HepG2 (cell line): ENCODE results near the gene SPAG7. TPM values are rescaled to one million over a fixed set of nuclear protein-coding genes. Genes with fewer than 3 reads are reported as not detected.

Source experiments
- FOXO1 ChIP-seq: sonication (generic); formaldehyde crosslinking; IDR thresholded peaks from 2 replicates; pipeline ENCODE4 v1.4.0; 2020; ENCODE audit warnings: missing genetic modification reagents
- HHEX ChIP-seq: IDR thresholded peaks from 2 replicates; pipeline ENCODE4 v1.6.1; 2016; ENCODE audit warnings: control low read depth
- KDM2A ChIP-seq: sonication (generic); formaldehyde crosslinking; IDR thresholded peaks from 2 replicates; pipeline ENCODE4 v1.4.0; 2020; ENCODE audit warnings: low read depth, missing genetic modification reagents, borderline replicate concordance
- KLF6 ChIP-seq: IDR thresholded peaks from 2 replicates; pipeline ENCODE4 v1.8.0; 2016; ENCODE audit warnings: missing biosample characterization, missing genetic modification reagents
- MLLT10 ChIP-seq: sonication (generic); formaldehyde crosslinking; IDR thresholded peaks from 2 replicates; pipeline ENCODE4 v1.4.0; 2020; ENCODE audit warnings: missing genetic modification reagents
- MLX ChIP-seq: IDR thresholded peaks from 2 replicates; pipeline ENCODE4 v1.6.1; 2016
- MLXIP ChIP-seq: sonication (generic); formaldehyde crosslinking; IDR thresholded peaks from 2 replicates; pipeline ENCODE4 v1.9.0; 2021; ENCODE audit warnings: missing genetic modification reagents, borderline replicate concordance
- NONO ChIP-seq, 2 experiments: fragments of 450-650 bp in 1 of 2; sonication (generic) in 1 of 2; formaldehyde crosslinking in 1 of 2; IDR thresholded peaks in 1 of 2; conservative IDR thresholded peaks in 1 of 2; 2 replicates each; pipeline versions ENCODE4 v1.6.1 to v1.8.0; 2017 to 2022; ENCODE audit warnings: mild to moderate bottlenecking in 1 of 2, missing genetic modification reagents in 1 of 2, moderate library complexity in 1 of 2
- PPARG ChIP-seq: conservative IDR thresholded peaks from 2 replicates; pipeline ENCODE4 v1.6.1; 2016; ENCODE audit warnings: missing biosample characterization, missing genetic modification reagents
- ZNF224 ChIP-seq: sonication (generic); formaldehyde crosslinking; IDR thresholded peaks from 2 replicates; pipeline ENCODE4 v1.5.0; 2020; ENCODE audit warnings: mild to moderate bottlenecking, missing genetic modification reagents
- ZNF281 ChIP-seq: sonication (generic); formaldehyde crosslinking; IDR thresholded peaks from 2 replicates; pipeline ENCODE4 v1.4.0; 2020; ENCODE audit warnings: missing genetic modification reagents, borderline replicate concordance
- ZNF605 ChIP-seq: sonication (generic); formaldehyde crosslinking; IDR thresholded peaks from 2 replicates; pipeline ENCODE4 v1.8.0; 2022; ENCODE audit warnings: mild to moderate bottlenecking, missing genetic modification reagents
- ZNF609 ChIP-seq: sonication (generic); formaldehyde crosslinking; IDR thresholded peaks from 2 replicates; pipeline ENCODE4 v1.4.0; 2020; ENCODE audit warnings: mild to moderate bottlenecking, missing genetic modification reagents, borderline replicate concordance
- ZNF674 ChIP-seq: sonication (generic); formaldehyde crosslinking; IDR thresholded peaks from 2 replicates; pipeline ENCODE4 v1.5.0; 2020; ENCODE audit warnings: low read depth, mild to moderate bottlenecking, missing genetic modification reagents
- ZNF839 ChIP-seq: sonication (generic); formaldehyde crosslinking; IDR thresholded peaks from 2 replicates; pipeline ENCODE4 v1.4.0; 2020; ENCODE audit warnings: missing genetic modification reagents, mild to moderate bottlenecking, borderline replicate concordance
- ZSCAN31 ChIP-seq: sonication (generic); formaldehyde crosslinking; IDR thresholded peaks from 2 replicates; pipeline ENCODE4 v1.5.0; 2020; ENCODE audit warnings: low read depth, mild to moderate bottlenecking, missing genetic modification reagents
- polyA plus RNA-seq, 8 experiments: library from polyadenylated mRNA; depleted of rRNA in 3 of 8; stranded (reverse) in 7 of 8; unstranded in 1 of 8; fragments of >200 nt; fragmentation: Illumina TruSeq in 4 of 8; extraction: Trizol in 4 of 8; gene quantifications; 2 replicates each; pipeline versions ENCODE4 v1.2.1 to v1.2.3, GENCODE V29; 2011 to 2016; ENCODE audit warnings: low read depth in 4 of 8, missing spikeins in 1 of 8, mixed read lengths in 1 of 8; ENCODE audit not compliant: insufficient read depth in 1 of 8
- total RNA-seq, 5 experiments: library from RNA; depleted of rRNA; stranded (reverse); fragments of >200 nt; fragmentation: Illumina TruSeq; extraction: Trizol; gene quantifications; 2 replicates each; pipeline ENCODE4 v1.2.3, GENCODE V29; 2016; ENCODE audit warnings: low read depth in 1 of 5

SPAG7 gene
- total and polyA plus RNA-seq, 2 of the 13 experiments (the other 11 are each of a cell fraction or from before 2014, with no cell fraction given): 51.0 to 59.0 TPM

GRCh38 chr17:4948166-4948930, 19.3 kb downstream of the SPAG7 start, which contains the start of gene PFN1 (continued):
- TF ChIP-seq ZNF674 (CRISPR knock-in tag) (no peak), ZNF839 (CRISPR knock-in tag) (no peak), ZNF605 (CRISPR knock-in tag) (0 out of 2 replicates have a peak, but pooled peaks have one; percentile 10), KLF6 (CRISPR knock-in tag) (no peak), MLXIP (no peak; the same call in 1 of the 2 replicates), MLX (CRISPR knock-in tag) (no peak), ZNF281 (CRISPR knock-in tag) (peak; percentile 78; the same call in 1 of the 2 replicates), FOXO1 (CRISPR knock-in tag) (peak; percentile 43; the same call in 1 of the 2 replicates), KDM2A (CRISPR knock-in tag) (peak; percentile 60), ZSCAN31 (CRISPR knock-in tag) (0 out of 2 replicates have a peak, but pooled peaks have one; percentile 58), MLLT10 (CRISPR knock-in tag) (no peak), ZNF224 (CRISPR knock-in tag) (0 out of 2 replicates have a peak, but pooled peaks have one; percentile 57), HHEX (no peak), PPARG (CRISPR knock-in tag) (no peak), ZNF609 (0 out of 2 replicates have a peak, but pooled peaks have one; percentile 47), NONO (IDR thresholded peaks at IDR 0.05) (no peak), NONO (CRISPR knock-in tag; conservative IDR thresholded peaks at IDR 0.05) (0 out of 2 replicates have a peak, but pooled peaks have one; percentile 81)
